Activated naive CD8-positive, alpha-beta T cell treated with anti-CD3 and anti-CD28 coated beads, Interleukin-2, amount 10 ng/mL, durations not matched to agents 7 days and 5 days (primary cell): Measurements from ENCODE around the gene NNT. TPM values are rescaled to one million over a fixed set of nuclear protein-coding genes. Genes with fewer than 3 reads are reported as not detected.
A peak's percentile ranks its signal among the peaks of the same experiment; 100 is the strongest.
"Not testable (repeated sequence)": the region's sequence is repeated elsewhere in the genome, so short reads cannot be mapped to it uniquely, and the experiment has no call there.

Experiments
- ATAC-seq: fragments of 150-1000 bp; cut with Tn5 transposase; one replicate; pipeline ENCODE4 v1.10.0; 2021; ENCODE audit warnings: low read depth, moderate library complexity
- POLR2A ChIA-PET: fragments of 350-600 bp; sonication (Branson Sonifier 250); formaldehyde crosslinking; loops from one replicate; lab custom pipeline; 2021; ENCODE audit warnings: antibody characterized with exemption; lab: Charles Lee
- DNase-seq: peaks from one replicate; pipeline ENCODE4 v3.0.0; 2021
- H3K27ac Mint-ChIP-seq: one replicate; pipeline ENCODE4 v1.8.0; 2022; ENCODE audit warnings: mild to moderate bottlenecking, mixed read lengths
- H3K27me3 Mint-ChIP-seq: one replicate; pipeline ENCODE4 v1.8.0; 2022; ENCODE audit warnings: mild to moderate bottlenecking, moderate library complexity, mixed read lengths
- H3K36me3 Mint-ChIP-seq: one replicate; pipeline ENCODE4 v1.8.0; 2021; ENCODE audit warnings: mild to moderate bottlenecking, mixed read lengths
- H3K4me1 Mint-ChIP-seq: one replicate; pipeline ENCODE4 v1.8.0; 2021; ENCODE audit warnings: mixed read lengths
- H3K4me3 Mint-ChIP-seq: one replicate; pipeline ENCODE4 v1.8.0; 2022; ENCODE audit warnings: mild to moderate bottlenecking, moderate library complexity, mixed read lengths
- H3K9me3 Mint-ChIP-seq: one replicate; pipeline ENCODE4 v1.8.0; 2021; ENCODE audit warnings: mixed read lengths
- total RNA-seq, 2 experiments: library from RNA; stranded (reverse); gene quantifications; one replicate each; pipeline ENCODE4 v1.2.3, GENCODE V29; 2021

NNT gene
- total RNA-seq, 2 experiments from 2014 or later: 97.5 to 108 TPM

DNA sequence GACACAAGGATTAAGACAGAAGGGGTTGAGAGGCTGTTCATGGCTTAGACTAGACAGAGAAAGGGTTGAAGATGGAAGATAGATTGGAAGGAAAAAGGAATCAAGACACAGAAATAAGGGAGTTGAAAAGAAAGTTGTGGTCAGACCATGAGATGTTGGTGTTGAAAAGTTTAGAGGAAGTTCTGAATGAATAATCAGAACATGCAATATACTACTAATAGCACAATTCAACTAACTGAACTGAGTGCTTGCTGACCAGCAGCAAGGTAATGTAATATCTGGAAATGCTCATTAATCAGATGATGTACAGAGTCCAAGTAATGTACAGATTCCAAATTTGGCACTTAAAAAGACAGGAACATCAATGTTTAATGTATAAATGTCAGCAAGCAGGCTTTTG lies 10.6 kb upstream of the NNT start:
- Mint-ChIP-seq H3K36me3 (peaks cover 13% of the 10 kb centered on the region), H3K4me1 (no peaks in the 10 kb centered on the region), H3K27ac (no peak overlapping the region), H3K4me3 (no peak overlapping the region), H3K9me3 (no peaks in the 10 kb centered on the region), H3K27me3 (no peaks in the 10 kb centered on the region)
- DNase-seq (no peak), ATAC-seq (no peak)
- POLR2A ChIA-PET: no interaction called here

DNA sequence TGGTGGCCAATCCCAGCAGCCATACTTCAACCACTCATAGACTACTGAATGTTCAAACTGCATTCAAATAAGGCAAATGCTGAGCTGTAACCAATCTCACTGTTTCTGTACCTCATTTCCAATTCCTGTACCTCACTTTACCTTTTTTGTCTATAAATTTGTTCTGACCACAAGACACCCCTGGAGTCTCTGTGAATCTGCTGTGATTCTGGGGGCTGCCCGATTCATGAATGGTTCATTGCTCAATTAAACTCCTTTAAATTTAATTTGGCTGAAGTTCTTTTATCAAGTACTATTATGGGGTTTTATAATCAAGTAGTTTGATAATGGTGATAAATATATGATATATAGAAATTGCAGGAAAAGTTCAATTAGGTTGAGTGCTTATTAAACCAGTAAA lies 4.1 kb upstream of the NNT start:
- H3K4me1 Mint-ChIP-seq: peaks cover 13% of the 10 kb centered on the region
- H3K27ac Mint-ChIP-seq, POLR2A ChIA-PET, H3K27me3 Mint-ChIP-seq, DNase-seq, ATAC-seq, H3K9me3 Mint-ChIP-seq, H3K4me3 Mint-ChIP-seq: not testable (repeated sequence)
- peaks cover 12% of the 10 kb centered on the region for H3K36me3 Mint-ChIP-seq

DNA sequence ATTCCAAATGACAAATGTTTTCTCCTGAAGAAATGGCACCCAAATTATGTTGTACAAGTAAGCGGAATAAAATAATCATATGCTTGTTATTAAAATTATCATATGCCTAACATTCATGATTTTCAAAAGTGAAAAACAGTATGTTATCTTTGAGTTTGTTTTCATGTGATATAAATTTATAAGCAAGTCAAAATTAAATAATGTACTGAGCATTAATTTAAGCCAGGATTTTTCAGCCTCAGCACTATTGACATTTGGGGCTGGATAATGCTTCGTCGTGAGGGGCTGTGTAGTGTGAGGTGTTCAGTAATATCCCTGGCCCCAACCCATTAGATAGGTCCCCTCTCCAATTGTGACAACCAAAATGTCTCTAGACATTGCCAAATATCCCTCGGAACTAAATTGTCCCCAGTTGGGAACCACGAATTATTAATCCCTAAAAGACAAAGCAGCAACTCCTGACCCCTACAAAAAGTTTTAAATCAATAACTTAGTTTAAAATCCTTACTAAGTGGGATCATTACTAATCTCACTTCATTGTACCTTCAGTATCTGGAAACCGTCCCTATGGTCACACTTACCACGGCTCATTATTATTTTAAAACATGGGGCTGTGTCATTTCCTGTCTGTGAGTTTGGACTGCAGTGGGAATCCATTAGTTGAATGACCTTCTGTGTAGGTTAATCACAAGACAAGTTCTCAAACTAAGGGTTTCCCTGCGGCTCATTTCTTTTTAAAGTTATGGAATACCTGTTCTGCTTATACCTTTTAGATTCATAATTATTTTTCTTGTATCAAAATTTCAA lies 1.3 kb upstream of the NNT start:
- Mint-ChIP-seq H3K4me3 (peak overlapping the region; percentile 93), H3K27ac (peak overlapping the region; percentile 10), H3K9me3 (peaks cover 4% of the 10 kb centered on the region), H3K36me3 (peaks cover 23% of the 10 kb centered on the region), H3K27me3 (no peaks in the 10 kb centered on the region), H3K4me1 (peaks cover 25% of the 10 kb centered on the region)
- DNase-seq: no peak
- POLR2A ChIA-PET: interaction anchor here (1.2 to 3.2 kb wide), 5 partner anchors 45 to 594 kb away, joined by 3 to 56 read pairs (median 11); partner anchors contain the start of genes C5orf34, PAIP1 and TMEM267
- ATAC-seq: no peak

GRCh38 chr5:43603344-43604217 lies 601 bp downstream of the NNT start:
- H3K9me3 Mint-ChIP-seq: peaks cover 4% of the 10 kb centered on the region

GRCh38 chr5:43604699-43605098 lies 1.7 kb downstream of the NNT start:
- Mint-ChIP-seq H3K9me3 (peaks cover 4% of the 10 kb centered on the region), H3K27ac (no peak overlapping the region), H3K4me3 (peak overlapping the region; percentile 93), H3K4me1 (peaks cover 31% of the 10 kb centered on the region), H3K36me3 (peaks cover 34% of the 10 kb centered on the region), H3K27me3 (no peaks in the 10 kb centered on the region)
- DNase-seq (no peak), ATAC-seq (no peak)
- POLR2A ChIA-PET: interaction anchor here (3.1 to 3.2 kb wide), 2 partner anchors 48 to 120 kb away, joined by 23 to 56 read pairs; partner anchors contain the start of genes PAIP1 and TMEM267

More at GRCh38 chr5:43603344-43604217, 601 bp downstream of the NNT start:
- ATAC-seq (peak; percentile 63), DNase-seq (peak; percentile 64)
- peak overlapping the region; percentile 93 for H3K4me3 Mint-ChIP-seq
- H3K27ac Mint-ChIP-seq: peak overlapping the region; percentile 90
- peaks cover 30% of the 10 kb centered on the region for H3K4me1 Mint-ChIP-seq
- no peaks in the 10 kb centered on the region for H3K27me3 Mint-ChIP-seq
- POLR2A ChIA-PET: interaction anchor here (0.5 to 3.2 kb wide), 13 partner anchors 8 to 1698 kb away, joined by 3 to 56 read pairs (median 4); partner anchors contain the start of genes C5orf34, PAIP1 and TMEM267
- peaks cover 27% of the 10 kb centered on the region for H3K36me3 Mint-ChIP-seq

DNA sequence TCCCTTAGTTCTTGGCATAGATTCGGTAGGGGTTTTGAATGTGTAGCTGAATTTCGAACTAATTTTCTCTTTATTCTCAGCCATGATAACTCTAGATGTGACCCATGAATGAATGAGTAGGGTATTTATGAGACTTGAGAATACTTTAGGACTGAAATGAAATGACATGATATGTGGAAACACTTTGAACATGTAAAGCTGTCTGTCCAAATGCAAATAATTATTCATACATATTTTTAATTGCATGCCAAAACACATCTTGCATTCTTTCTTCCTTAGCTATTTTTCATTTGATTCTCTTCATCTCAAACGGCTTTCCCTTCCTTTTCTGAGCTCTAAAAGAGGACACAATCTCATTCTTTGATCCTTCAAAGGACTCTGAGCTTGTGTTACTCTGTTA lies 3.4 kb downstream of the NNT start:
- POLR2A ChIA-PET: no interaction called here
- H3K27ac Mint-ChIP-seq: no peak overlapping the region
- no peak for DNase-seq
- no peak for ATAC-seq
- no peaks in the 10 kb centered on the region for H3K27me3 Mint-ChIP-seq
- H3K36me3 Mint-ChIP-seq: peaks cover 41% of the 10 kb centered on the region
- peaks cover 4% of the 10 kb centered on the region for H3K9me3 Mint-ChIP-seq
- peaks cover 34% of the 10 kb centered on the region for H3K4me1 Mint-ChIP-seq
- no peak overlapping the region for H3K4me3 Mint-ChIP-seq

DNA sequence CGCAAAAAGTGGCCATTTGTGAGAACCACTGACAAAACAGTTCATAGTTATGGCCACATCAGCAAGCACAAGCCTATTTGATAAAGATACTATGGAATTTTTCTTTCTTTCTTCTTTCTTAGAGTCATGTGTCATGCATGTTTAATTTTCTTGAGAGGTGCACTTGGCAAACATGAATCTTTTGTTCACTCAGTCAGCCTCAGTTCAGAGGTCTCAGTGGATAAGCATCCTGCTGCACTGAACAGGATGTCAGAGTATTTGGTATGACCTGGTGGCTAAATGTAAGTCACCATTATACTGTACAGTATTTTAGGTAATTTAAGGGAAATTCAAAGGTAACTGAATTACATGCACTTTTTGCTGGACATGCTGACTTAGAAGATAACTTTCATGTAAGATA lies 5.4 kb downstream of the NNT start:
- Mint-ChIP-seq H3K9me3 (peaks cover 4% of the 10 kb centered on the region), H3K4me1 (peaks cover 28% of the 10 kb centered on the region), H3K4me3 (no peak overlapping the region), H3K27ac (no peak overlapping the region), H3K36me3 (peaks cover 47% of the 10 kb centered on the region), H3K27me3 (no peaks in the 10 kb centered on the region)
- ATAC-seq (no peak), DNase-seq (no peak)
- POLR2A ChIA-PET: no interaction called here

GRCh38 chr5:43609752-43610151 lies 6.8 kb downstream of the NNT start:
- peaks cover 4% of the 10 kb centered on the region for H3K9me3 Mint-ChIP-seq
- POLR2A ChIA-PET: interaction anchor here (0.7 kb wide), 1 partner anchor 19 kb away, joined by 7 read pairs; no protein-coding TSS in a partner anchor
- H3K4me3 Mint-ChIP-seq: no peak overlapping the region
- DNase-seq (no peak), ATAC-seq (peak; percentile 71)
- peaks cover 48% of the 10 kb centered on the region for H3K36me3 Mint-ChIP-seq
- peaks cover 18% of the 10 kb centered on the region for H3K4me1 Mint-ChIP-seq
- H3K27ac Mint-ChIP-seq: peak overlapping the region; percentile 56
- no peaks in the 10 kb centered on the region for H3K27me3 Mint-ChIP-seq

GRCh38 chr5:43613370-43613769 lies 10.4 kb downstream of the NNT start:
- Mint-ChIP-seq H3K27me3 (no peaks in the 10 kb centered on the region), H3K27ac (no peak overlapping the region), H3K4me3 (no peak overlapping the region), H3K4me1 (peaks cover 5% of the 10 kb centered on the region), H3K9me3 (no peaks in the 10 kb centered on the region), H3K36me3 (peaks cover 35% of the 10 kb centered on the region)
- ATAC-seq: no peak
- POLR2A ChIA-PET: no interaction called here
- no peak for DNase-seq

DNA sequence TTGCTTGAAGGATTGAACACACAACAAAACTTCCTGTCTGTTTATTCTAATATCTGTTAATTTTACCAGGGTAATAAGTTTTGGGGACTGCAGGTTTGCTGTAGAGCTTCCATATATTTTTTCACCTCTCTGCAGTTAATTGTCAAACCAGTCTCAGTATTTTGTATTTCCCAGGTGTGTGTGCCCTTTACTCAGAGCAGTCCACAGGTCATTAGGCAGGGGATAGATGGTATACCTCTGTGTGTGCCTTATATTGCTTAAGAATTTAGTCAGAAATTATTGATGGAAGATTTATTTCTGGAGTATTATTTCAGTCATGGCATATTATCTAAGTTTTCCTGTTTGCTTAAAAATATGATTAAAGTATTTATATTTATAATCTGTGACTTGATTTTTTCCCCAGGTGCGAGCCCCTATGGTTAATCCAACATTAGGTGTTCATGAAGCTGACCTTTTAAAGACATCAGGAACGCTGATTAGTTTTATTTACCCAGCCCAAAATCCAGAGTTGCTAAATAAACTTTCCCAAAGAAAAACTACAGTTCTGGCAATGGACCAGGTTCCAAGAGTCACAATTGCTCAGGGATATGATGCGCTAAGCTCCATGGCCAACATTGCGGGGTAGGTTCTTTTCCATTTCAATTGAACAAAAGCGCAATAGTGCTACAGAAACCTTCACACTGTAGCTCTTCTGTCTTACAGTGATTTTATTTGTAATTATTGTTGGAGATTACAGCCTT lies 12.6 kb downstream of the NNT start:
- Mint-ChIP-seq H3K27ac (no peak overlapping the region), H3K9me3 (no peaks in the 10 kb centered on the region), H3K4me3 (no peak overlapping the region), H3K4me1 (peaks cover 2% of the 10 kb centered on the region), H3K36me3 (peaks cover 31% of the 10 kb centered on the region), H3K27me3 (no peaks in the 10 kb centered on the region)
- DNase-seq (no peak), ATAC-seq (no peak)
- POLR2A ChIA-PET: interaction anchor here (1.4 kb wide), 1 partner anchor 12 kb away, joined by 4 read pairs; the partner anchor contains the start of gene NNT

DNA sequence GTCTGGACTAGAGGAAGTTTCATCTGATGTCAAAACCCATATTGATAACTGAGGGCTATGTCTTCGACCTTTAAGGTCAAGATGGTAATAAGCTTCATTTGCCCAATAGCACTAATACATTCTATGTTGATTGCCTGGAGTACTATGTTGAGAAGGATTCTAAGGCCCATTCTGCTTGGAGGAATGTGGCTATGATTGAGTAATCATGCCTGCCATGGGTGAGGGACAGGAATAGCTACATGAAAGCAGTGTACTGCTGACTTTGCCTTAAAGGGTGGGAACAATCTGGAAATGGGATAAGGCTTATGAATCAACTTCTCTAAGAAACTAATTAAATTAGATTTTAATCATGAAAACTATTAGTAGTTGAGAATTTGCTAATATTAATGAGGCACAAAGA lies 13.6 kb downstream of the NNT start:
- no peaks in the 10 kb centered on the region for H3K27me3 Mint-ChIP-seq
- H3K36me3 Mint-ChIP-seq: peaks cover 31% of the 10 kb centered on the region
- ATAC-seq: no peak
- H3K27ac Mint-ChIP-seq: no peak overlapping the region
- peaks cover 2% of the 10 kb centered on the region for H3K4me1 Mint-ChIP-seq
- H3K9me3 Mint-ChIP-seq: no peaks in the 10 kb centered on the region
- POLR2A ChIA-PET: interaction anchor here (1.4 kb wide), 1 partner anchor 13 kb away, joined by 4 read pairs; the partner anchor contains the start of gene NNT
- no peak overlapping the region for H3K4me3 Mint-ChIP-seq
- DNase-seq: no peak

DNA sequence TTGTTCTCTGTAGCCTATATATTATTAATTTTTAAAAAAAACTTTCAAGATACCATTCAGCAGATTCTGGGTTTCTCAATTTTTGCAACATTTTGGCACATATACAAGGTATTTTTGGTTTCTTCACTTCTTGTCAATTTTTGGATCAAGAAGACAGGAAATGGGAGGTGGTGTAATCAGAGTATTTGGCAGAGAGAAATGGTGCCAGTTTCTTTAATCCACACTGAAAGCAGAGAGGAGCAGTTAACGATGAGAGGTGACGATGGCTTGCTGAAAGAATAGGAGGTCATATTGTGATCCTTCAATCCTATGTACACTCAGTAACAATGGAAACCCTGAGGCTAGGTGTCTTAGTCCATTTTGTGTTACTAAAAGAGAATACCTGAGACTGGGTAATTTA lies 16.4 kb downstream of the NNT start:
- no peaks in the 10 kb centered on the region for H3K9me3 Mint-ChIP-seq
- H3K36me3 Mint-ChIP-seq: peaks cover 38% of the 10 kb centered on the region
- ATAC-seq: no peak
- H3K4me1 Mint-ChIP-seq: peaks cover 2% of the 10 kb centered on the region
- H3K27ac Mint-ChIP-seq: no peak overlapping the region
- H3K4me3 Mint-ChIP-seq: no peak overlapping the region
- H3K27me3 Mint-ChIP-seq: no peaks in the 10 kb centered on the region
- DNase-seq: no peak
- POLR2A ChIA-PET: no interaction called here
